KMS-11 (cell line): ENCODE measurements around the gene ATG2B.

ENCODE experiments used
- H2AFZ ChIP-seq: fragments of 200-600 bp; sonication (generic); 2 replicates; pipeline ENCODE4 v1.6.1; 2016; ENCODE audit warnings: antibody characterized with exemption, mixed run types, low read depth
- H3K27ac ChIP-seq: fragments of 200-600 bp; sonication (generic); 2 replicates; pipeline ENCODE4 v1.6.1; 2016; ENCODE audit warnings: mild to moderate bottlenecking, mixed run types
- H3K27me3 ChIP-seq: fragments of 200-600 bp; sonication (generic); 2 replicates; pipeline ENCODE4 v1.6.1; 2017; ENCODE audit warnings: mild to moderate bottlenecking, low read depth, mixed run types, moderate library complexity; ENCODE audit not compliant: insufficient read depth
- H3K36me3 ChIP-seq: fragments of 200-600 bp; sonication (generic); 2 replicates; pipeline ENCODE4 v1.6.1; 2017; ENCODE audit warnings: mild to moderate bottlenecking, mixed run types; ENCODE audit not compliant: insufficient read depth
- H3K4me1 ChIP-seq: fragments of 200-600 bp; sonication (generic); 2 replicates; pipeline ENCODE4 v1.6.1; 2016; ENCODE audit warnings: mild to moderate bottlenecking, low read depth, mixed run types; ENCODE audit not compliant: poor library complexity, severe bottlenecking
- H3K4me2 ChIP-seq: fragments of 200-600 bp; sonication (generic); 2 replicates; pipeline ENCODE4 v1.7.0; 2016; ENCODE audit warnings: mild to moderate bottlenecking, mixed run types
- H3K4me3 ChIP-seq: fragments of 200-600 bp; sonication (generic); IDR thresholded peaks from 2 replicates; pipeline ENCODE4 v1.6.1; 2017; ENCODE audit warnings: low read depth, low read length, mixed read lengths; ENCODE audit not compliant: insufficient read depth
- H3K79me2 ChIP-seq: fragments of 200-600 bp; sonication (generic); 2 replicates; pipeline ENCODE4 v1.6.1; 2016; ENCODE audit warnings: low read depth, mixed run types; ENCODE audit not compliant: insufficient read depth
- H3K9ac ChIP-seq: fragments of 200-600 bp; sonication (generic); 2 replicates; pipeline ENCODE4 v1.6.1; 2016; ENCODE audit warnings: mild to moderate bottlenecking, mixed run types
- H4K20me1 ChIP-seq: fragments of 200-600 bp; sonication (generic); 2 replicates; pipeline ENCODE4 v1.6.1; 2016; ENCODE audit warnings: mild to moderate bottlenecking, mixed run types; ENCODE audit not compliant: insufficient read depth
- CTCF ChIP-seq: fragments of 200-600 bp; sonication (generic); conservative IDR thresholded peaks from 2 replicates; pipeline ENCODE4 v1.6.1; 2017; ENCODE audit warnings: low read depth, mild to moderate bottlenecking, antibody characterized with exemption, low read length, moderate library complexity, mixed read lengths

Gene ATG2B

GRCh38 chr14:96229315-96229714, 133.8 kb downstream of the ATG2B start:
- H4K20me1 ChIP-seq, result no peaks in the 10 kb centered on the region
- no peaks in the 10 kb centered on the region for H3K79me2 ChIP-seq
- no peaks in the 10 kb centered on the region for H3K4me1 ChIP-seq
- no peaks in the 10 kb centered on the region for H3K27me3 ChIP-seq
- no peak overlapping the region for H3K4me2 ChIP-seq
- no peak overlapping the region for H3K27ac ChIP-seq
- no peak overlapping the region for H3K9ac ChIP-seq
- TF ChIP-seq CTCF, result no peak
- no peak overlapping the region for H2AFZ ChIP-seq
- no peak overlapping the region for H3K4me3 ChIP-seq
- no peaks in the 10 kb centered on the region for H3K36me3 ChIP-seq
